GM23338 (cell line): ENCODE data around the gene TOB2. TPM values are rescaled to one million over a fixed set of nuclear protein-coding genes. Genes with fewer than 3 reads are reported as not detected.

Experiments
- ATAC-seq: fragments of 200-7000 bp; cut with Tn5 transposase; 3 replicates; pipeline ENCODE4 v1.9.1; 2020
- DNase-seq: peaks from one replicate; pipeline ENCODE4 v3.0.0-alpha.2; 2015; ENCODE audit warnings: low spot score
- H2AFZ ChIP-seq: fragments of 200-600 bp; sonication (generic); 2 replicates; pipeline ENCODE4 v1.8.0; 2016; ENCODE audit warnings: antibody characterized with exemption, mild to moderate bottlenecking, moderate library complexity
- H3F3A ChIP-seq: fragments of 200-600 bp; sonication (generic); replicated peaks from 2 replicates; pipeline ENCODE4 v1.8.0; 2017; ENCODE audit warnings: antibody characterized with exemption, mixed run types, low read depth
- H3K27ac ChIP-seq: fragments of 200-600 bp; sonication (generic); 2 replicates; pipeline ENCODE4 v1.6.1; 2016; ENCODE audit warnings: low read depth
- H3K27me3 ChIP-seq: fragments of 200-600 bp; sonication (generic); 2 replicates; pipeline ENCODE4 v1.8.0; 2016; ENCODE audit warnings: mild to moderate bottlenecking, mixed run types, moderate library complexity; ENCODE audit not compliant: insufficient read depth
- H3K36me3 ChIP-seq: fragments of 200-600 bp; sonication (generic); 2 replicates; pipeline ENCODE4 v1.8.0; 2016; ENCODE audit warnings: mild to moderate bottlenecking; ENCODE audit not compliant: insufficient read depth
- H3K4me1 ChIP-seq: fragments of 200-600 bp; sonication (generic); 2 replicates; pipeline ENCODE4 v1.8.0; 2016; ENCODE audit warnings: mild to moderate bottlenecking, moderate library complexity; ENCODE audit not compliant: insufficient read depth
- H3K4me2 ChIP-seq: fragments of 200-600 bp; sonication (generic); 2 replicates; pipeline ENCODE4 v1.7.1; 2017; ENCODE audit warnings: mixed run types
- H3K4me3 ChIP-seq: fragments of 200-600 bp; sonication (generic); 2 replicates; pipeline ENCODE4 v1.6.1; 2016; ENCODE audit warnings: mixed run types
- H3K79me2 ChIP-seq: fragments of 200-600 bp; sonication (generic); replicated peaks from 2 replicates; pipeline ENCODE4 v1.8.0; 2017; ENCODE audit warnings: mild to moderate bottlenecking; ENCODE audit not compliant: insufficient read depth
- H3K9me2 ChIP-seq: fragments of 200-600 bp; sonication (generic); 2 replicates; pipeline ENCODE4 v1.8.0; 2017; ENCODE audit not compliant: insufficient read depth
- H4K20me1 ChIP-seq: fragments of 200-600 bp; sonication (generic); replicated peaks from 2 replicates; pipeline ENCODE4 v1.8.0; 2017; ENCODE audit warnings: mild to moderate bottlenecking; ENCODE audit not compliant: insufficient read depth
- H3K27ac Mint-ChIP-seq: 2 replicates; pipeline ENCODE4 v1.8.0; 2020; ENCODE audit warnings: inconsistent platforms, mild to moderate bottlenecking, moderate library complexity, mixed read lengths
- H3K27me3 Mint-ChIP-seq: 3 replicates; pipeline ENCODE4 v1.8.0; 2022; ENCODE audit warnings: low read depth, mild to moderate bottlenecking, moderate library complexity, mixed read lengths, inconsistent platforms; ENCODE audit not compliant: insufficient read depth, poor library complexity
- H3K36me3 Mint-ChIP-seq: 3 replicates; pipeline ENCODE4 v1.8.0; 2021; ENCODE audit warnings: low read depth, mild to moderate bottlenecking, inconsistent platforms, moderate library complexity, mixed read lengths
- H3K4me1 Mint-ChIP-seq: 3 replicates; pipeline ENCODE4 v1.8.0; 2020; ENCODE audit warnings: mild to moderate bottlenecking, inconsistent platforms, mixed read lengths
- H3K4me3 Mint-ChIP-seq: 3 replicates; pipeline ENCODE4 v1.8.0; 2021; ENCODE audit warnings: moderate library complexity, mild to moderate bottlenecking, inconsistent platforms, mixed read lengths
- H3K9me3 Mint-ChIP-seq: 3 replicates; pipeline ENCODE4 v1.8.0; 2020; ENCODE audit warnings: moderate library complexity, mild to moderate bottlenecking, inconsistent platforms, mixed read lengths
- CREB1 ChIP-seq: fragments of 250-450 bp; sonication (Bioruptor Pico); IDR thresholded peaks from 2 replicates; pipeline ENCODE4 v1.5.0; 2020; ENCODE audit warnings: low read depth, mild to moderate bottlenecking, moderate library complexity
- ETS1 ChIP-seq: IDR thresholded peaks from 2 replicates; pipeline ENCODE4 v1.6.1; 2016; ENCODE audit warnings: antibody characterized with exemption
- EZH2 ChIP-seq: fragments of 200-600 bp; sonication (generic); IDR thresholded peaks from one replicate; pipeline ENCODE4 v1.8.0; 2017; ENCODE audit warnings: antibody characterized with exemption, mild to moderate bottlenecking, low read depth; ENCODE audit not compliant: unreplicated experiment
- EZH2phosphoT487 ChIP-seq: fragments of 200-600 bp; sonication (generic); IDR thresholded peaks from one replicate; pipeline ENCODE4 v1.8.1; 2018; ENCODE audit warnings: antibody characterized with exemption; ENCODE audit not compliant: unreplicated experiment
- JUNB ChIP-seq: IDR thresholded peaks from one replicate; pipeline ENCODE4 v1.6.1; 2016; ENCODE audit warnings: antibody characterized with exemption; ENCODE audit not compliant: unreplicated experiment
- NANOG ChIP-seq: IDR thresholded peaks from 2 replicates; pipeline ENCODE4 v1.6.1; 2016; ENCODE audit warnings: antibody characterized with exemption, borderline replicate concordance
- POLR2AphosphoS5 ChIP-seq: IDR thresholded peaks from 2 replicates; pipeline ENCODE4 v1.6.1; 2016; ENCODE audit warnings: antibody characterized with exemption, low read depth
- STAT1 ChIP-seq: IDR thresholded peaks from one replicate; pipeline ENCODE4 v1.6.1; 2016; ENCODE audit warnings: antibody characterized with exemption; ENCODE audit not compliant: unreplicated experiment
- ZNF114 ChIP-seq: fragments of 250-450 bp; sonication (Bioruptor Pico); IDR thresholded peaks from 2 replicates; pipeline ENCODE4 v1.5.0; 2020; ENCODE audit warnings: mild to moderate bottlenecking, moderate library complexity
- ZNF331 ChIP-seq: fragments of 250-450 bp; sonication (Bioruptor Pico); IDR thresholded peaks from 2 replicates; pipeline ENCODE4 v1.5.0; 2020; ENCODE audit warnings: low read depth, mild to moderate bottlenecking, moderate library complexity
- polyA plus RNA-seq: library from polyadenylated mRNA; unstranded; fragments of >200 nt; fragmentation: Nextera tagmentation; extraction: Ambion mirVana; gene quantifications from 2 replicates; pipeline ENCODE4 v1.2.1, GENCODE V29; 2016
- total RNA-seq: library from RNA; depleted of rRNA; stranded (reverse); fragments of >200 nt; shearing (Covaris generic); gene quantifications from 2 replicates; pipeline ENCODE4 v1.2.3, GENCODE V29; 2014
- TF ChIP-seq, protein P1 (sequence below): IDR thresholded peaks from one replicate; pipeline ENCODE4 v1.6.1; 2018; ENCODE audit warnings: antibody characterized with exemption; ENCODE audit not compliant: unreplicated experiment
- TF ChIP-seq, protein P2 (sequence below), 2 experiments: fragments of 200-600 bp in 1 of 2; sonication (generic) in 1 of 2; conservative IDR thresholded peaks; 2 replicates each; pipeline versions ENCODE4 v1.5.1 to v1.6.1; 2016 to 2017; ENCODE audit warnings: antibody characterized with exemption in 2 of 2, low read depth in 2 of 2, mild to moderate bottlenecking in 2 of 2, moderate library complexity in 1 of 2
- TF ChIP-seq, protein P3 (sequence below): fragments of 250-450 bp; sonication (Bioruptor Pico); IDR thresholded peaks from 2 replicates; pipeline ENCODE4 v1.5.0; 2020; ENCODE audit warnings: mild to moderate bottlenecking, moderate library complexity

Gene TOB2
- total and polyA plus RNA-seq, 2 experiments from 2014 or later: 27.3 to 47.2 TPM

DNA sequence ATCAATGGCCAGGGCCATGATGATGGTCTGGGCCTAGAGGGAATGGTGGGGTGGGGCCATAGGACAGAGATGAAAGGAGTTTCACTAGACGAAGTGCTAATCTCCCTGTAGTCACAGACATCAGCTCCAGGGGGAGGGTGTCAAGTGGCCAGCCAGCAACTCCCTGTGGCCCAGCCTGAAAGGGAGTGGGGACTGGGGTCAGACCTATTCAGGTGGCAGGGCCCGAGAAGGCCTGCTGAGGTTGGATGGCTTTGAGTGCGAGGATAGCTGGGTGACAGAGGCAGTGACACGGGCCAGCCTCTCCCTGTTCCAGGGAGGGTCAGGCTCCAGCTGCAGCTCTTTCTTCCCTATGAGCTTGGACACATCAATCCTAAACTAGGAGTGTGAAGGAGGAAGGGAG is 11.0 kb downstream of the TOB2 start:
- no peak overlapping the region for H3K4me3 Mint-ChIP-seq
- DNase-seq: no peak
- Histone ChIP-seq H3K9me2 (no peaks in the 10 kb centered on the region), H3K27me3 (no peaks in the 10 kb centered on the region), H3K27ac (no peak overlapping the region), H3F3A (peaks cover 27% of the 10 kb centered on the region; the same call in 1 of the 2 replicates), H3K36me3 (peaks cover 24% of the 10 kb centered on the region), H3K4me2 (no peak overlapping the region), H3K4me1 (no peaks in the 10 kb centered on the region), H3K79me2 (peaks cover 56% of the 10 kb centered on the region), H2AFZ (no peak overlapping the region), H4K20me1 (peaks cover 40% of the 10 kb centered on the region), H3K4me3 (no peak overlapping the region)
- peaks cover 53% of the 10 kb centered on the region for H3K36me3 Mint-ChIP-seq
- peaks cover 3% of the 10 kb centered on the region for H3K27me3 Mint-ChIP-seq
- no peak for ATAC-seq
- H3K9me3 Mint-ChIP-seq: no peaks in the 10 kb centered on the region; the same call in 2 of the 3 replicates
- no peak overlapping the region for H3K27ac Mint-ChIP-seq
- H3K4me1 Mint-ChIP-seq: no peaks in the 10 kb centered on the region; the same call in 2 of the 3 replicates
- no peak for TF ChIP-seq EZH2
- TF ChIP-seq STAT1: no peak
- no peak for TF ChIP-seq NANOG
- no peak for TF ChIP-seq CREB1 (CRISPR knock-in tag)
- no peak for TF ChIP-seq ETS1
- no peak for TF ChIP-seq POLR2AphosphoS5
- no peak for TF ChIP-seq JUNB
- TF ChIP-seq EZH2phosphoT487: no peak
- TF ChIP-seq ZNF114 (CRISPR knock-in tag): no peak
- TF ChIP-seq, protein P1, sequence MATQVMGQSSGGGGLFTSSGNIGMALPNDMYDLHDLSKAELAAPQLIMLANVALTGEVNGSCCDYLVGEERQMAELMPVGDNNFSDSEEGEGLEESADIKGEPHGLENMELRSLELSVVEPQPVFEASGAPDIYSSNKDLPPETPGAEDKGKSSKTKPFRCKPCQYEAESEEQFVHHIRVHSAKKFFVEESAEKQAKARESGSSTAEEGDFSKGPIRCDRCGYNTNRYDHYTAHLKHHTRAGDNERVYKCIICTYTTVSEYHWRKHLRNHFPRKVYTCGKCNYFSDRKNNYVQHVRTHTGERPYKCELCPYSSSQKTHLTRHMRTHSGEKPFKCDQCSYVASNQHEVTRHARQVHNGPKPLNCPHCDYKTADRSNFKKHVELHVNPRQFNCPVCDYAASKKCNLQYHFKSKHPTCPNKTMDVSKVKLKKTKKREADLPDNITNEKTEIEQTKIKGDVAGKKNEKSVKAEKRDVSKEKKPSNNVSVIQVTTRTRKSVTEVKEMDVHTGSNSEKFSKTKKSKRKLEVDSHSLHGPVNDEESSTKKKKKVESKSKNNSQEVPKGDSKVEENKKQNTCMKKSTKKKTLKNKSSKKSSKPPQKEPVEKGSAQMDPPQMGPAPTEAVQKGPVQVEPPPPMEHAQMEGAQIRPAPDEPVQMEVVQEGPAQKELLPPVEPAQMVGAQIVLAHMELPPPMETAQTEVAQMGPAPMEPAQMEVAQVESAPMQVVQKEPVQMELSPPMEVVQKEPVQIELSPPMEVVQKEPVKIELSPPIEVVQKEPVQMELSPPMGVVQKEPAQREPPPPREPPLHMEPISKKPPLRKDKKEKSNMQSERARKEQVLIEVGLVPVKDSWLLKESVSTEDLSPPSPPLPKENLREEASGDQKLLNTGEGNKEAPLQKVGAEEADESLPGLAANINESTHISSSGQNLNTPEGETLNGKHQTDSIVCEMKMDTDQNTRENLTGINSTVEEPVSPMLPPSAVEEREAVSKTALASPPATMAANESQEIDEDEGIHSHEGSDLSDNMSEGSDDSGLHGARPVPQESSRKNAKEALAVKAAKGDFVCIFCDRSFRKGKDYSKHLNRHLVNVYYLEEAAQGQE: no peak
- TF ChIP-seq, protein P2, sequence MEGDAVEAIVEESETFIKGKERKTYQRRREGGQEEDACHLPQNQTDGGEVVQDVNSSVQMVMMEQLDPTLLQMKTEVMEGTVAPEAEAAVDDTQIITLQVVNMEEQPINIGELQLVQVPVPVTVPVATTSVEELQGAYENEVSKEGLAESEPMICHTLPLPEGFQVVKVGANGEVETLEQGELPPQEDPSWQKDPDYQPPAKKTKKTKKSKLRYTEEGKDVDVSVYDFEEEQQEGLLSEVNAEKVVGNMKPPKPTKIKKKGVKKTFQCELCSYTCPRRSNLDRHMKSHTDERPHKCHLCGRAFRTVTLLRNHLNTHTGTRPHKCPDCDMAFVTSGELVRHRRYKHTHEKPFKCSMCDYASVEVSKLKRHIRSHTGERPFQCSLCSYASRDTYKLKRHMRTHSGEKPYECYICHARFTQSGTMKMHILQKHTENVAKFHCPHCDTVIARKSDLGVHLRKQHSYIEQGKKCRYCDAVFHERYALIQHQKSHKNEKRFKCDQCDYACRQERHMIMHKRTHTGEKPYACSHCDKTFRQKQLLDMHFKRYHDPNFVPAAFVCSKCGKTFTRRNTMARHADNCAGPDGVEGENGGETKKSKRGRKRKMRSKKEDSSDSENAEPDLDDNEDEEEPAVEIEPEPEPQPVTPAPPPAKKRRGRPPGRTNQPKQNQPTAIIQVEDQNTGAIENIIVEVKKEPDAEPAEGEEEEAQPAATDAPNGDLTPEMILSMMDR (conservative IDR thresholded peaks at IDR 0.05; ENCODE audit: low read depth in 2 of 2): no peak
- TF ChIP-seq ZNF331: no peak
- TF ChIP-seq, protein P3, sequence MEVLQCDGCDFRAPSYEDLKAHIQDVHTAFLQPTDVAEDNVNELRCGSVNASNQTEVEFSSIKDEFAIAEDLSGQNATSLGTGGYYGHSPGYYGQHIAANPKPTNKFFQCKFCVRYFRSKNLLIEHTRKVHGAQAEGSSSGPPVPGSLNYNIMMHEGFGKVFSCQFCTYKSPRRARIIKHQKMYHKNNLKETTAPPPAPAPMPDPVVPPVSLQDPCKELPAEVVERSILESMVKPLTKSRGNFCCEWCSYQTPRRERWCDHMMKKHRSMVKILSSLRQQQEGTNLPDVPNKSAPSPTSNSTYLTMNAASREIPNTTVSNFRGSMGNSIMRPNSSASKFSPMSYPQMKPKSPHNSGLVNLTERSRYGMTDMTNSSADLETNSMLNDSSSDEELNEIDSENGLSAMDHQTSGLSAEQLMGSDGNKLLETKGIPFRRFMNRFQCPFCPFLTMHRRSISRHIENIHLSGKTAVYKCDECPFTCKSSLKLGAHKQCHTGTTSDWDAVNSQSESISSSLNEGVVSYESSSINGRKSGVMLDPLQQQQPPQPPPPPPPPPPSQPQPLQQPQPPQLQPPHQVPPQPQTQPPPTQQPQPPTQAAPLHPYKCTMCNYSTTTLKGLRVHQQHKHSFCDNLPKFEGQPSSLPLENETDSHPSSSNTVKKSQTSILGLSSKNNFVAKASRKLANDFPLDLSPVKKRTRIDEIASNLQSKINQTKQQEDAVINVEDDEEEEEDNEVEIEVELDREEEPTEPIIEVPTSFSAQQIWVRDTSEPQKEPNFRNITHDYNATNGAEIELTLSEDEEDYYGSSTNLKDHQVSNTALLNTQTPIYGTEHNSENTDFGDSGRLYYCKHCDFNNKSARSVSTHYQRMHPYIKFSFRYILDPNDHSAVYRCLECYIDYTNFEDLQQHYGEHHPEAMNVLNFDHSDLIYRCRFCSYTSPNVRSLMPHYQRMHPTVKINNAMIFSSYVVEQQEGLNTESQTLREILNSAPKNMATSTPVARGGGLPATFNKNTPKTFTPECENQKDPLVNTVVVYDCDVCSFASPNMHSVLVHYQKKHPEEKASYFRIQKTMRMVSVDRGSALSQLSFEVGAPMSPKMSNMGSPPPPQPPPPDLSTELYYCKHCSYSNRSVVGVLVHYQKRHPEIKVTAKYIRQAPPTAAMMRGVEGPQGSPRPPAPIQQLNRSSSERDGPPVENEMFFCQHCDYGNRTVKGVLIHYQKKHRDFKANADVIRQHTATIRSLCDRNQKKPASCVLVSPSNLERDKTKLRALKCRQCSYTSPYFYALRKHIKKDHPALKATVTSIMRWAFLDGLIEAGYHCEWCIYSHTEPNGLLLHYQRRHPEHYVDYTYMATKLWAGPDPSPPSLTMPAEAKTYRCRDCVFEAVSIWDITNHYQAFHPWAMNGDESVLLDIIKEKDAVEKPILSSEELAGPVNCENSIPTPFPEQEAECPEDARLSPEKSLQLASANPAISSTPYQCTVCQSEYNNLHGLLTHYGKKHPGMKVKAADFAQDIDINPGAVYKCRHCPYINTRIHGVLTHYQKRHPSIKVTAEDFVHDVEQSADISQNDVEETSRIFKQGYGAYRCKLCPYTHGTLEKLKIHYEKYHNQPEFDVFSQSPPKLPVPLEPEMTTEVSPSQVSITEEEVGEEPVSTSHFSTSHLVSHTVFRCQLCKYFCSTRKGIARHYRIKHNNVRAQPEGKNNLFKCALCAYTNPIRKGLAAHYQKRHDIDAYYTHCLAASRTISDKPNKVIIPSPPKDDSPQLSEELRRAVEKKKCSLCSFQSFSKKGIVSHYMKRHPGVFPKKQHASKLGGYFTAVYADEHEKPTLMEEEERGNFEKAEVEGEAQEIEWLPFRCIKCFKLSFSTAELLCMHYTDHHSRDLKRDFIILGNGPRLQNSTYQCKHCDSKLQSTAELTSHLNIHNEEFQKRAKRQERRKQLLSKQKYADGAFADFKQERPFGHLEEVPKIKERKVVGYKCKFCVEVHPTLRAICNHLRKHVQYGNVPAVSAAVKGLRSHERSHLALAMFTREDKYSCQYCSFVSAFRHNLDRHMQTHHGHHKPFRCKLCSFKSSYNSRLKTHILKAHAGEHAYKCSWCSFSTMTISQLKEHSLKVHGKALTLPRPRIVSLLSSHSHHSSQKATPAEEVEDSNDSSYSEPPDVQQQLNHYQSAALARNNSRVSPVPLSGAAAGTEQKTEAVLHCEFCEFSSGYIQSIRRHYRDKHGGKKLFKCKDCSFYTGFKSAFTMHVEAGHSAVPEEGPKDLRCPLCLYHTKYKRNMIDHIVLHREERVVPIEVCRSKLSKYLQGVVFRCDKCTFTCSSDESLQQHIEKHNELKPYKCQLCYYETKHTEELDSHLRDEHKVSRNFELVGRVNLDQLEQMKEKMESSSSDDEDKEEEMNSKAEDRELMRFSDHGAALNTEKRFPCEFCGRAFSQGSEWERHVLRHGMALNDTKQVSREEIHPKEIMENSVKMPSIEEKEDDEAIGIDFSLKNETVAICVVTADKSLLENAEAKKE: no peak
